K562 (cell line): ENCODE data around the gene ARHGAP22. TPM values are rescaled to one million over a fixed set of nuclear protein-coding genes. Genes with fewer than 3 reads are reported as not detected.

ENCODE experiments used
- ATAC-seq: fragments of 200-7000 bp; cut with Tn5 transposase; 3 replicates; pipeline ENCODE4 v1.9.1; 2020; ENCODE audit warnings: moderate library complexity
- BruUV-seq: library from RNA; stranded (reverse); fragments of 400-500 nt; replicated peaks from 2 replicates; lab custom pipeline; 2021; lab: Mats Ljungman, UMichigan
- CTCF ChIA-PET: fragments of 300-600 bp; formaldehyde crosslinking; extraction: SDS; loops from one replicate; lab custom pipeline; 2021; ENCODE audit warnings: low intra/inter-chr PET ratio; lab: Yijun Ruan, JAX
- POLR2A ChIA-PET: fragments of 300-600, 350-650 bp; sonication (Branson Sonifier 250); formaldehyde crosslinking; extraction: SDS; loops from one replicate; lab custom pipeline; 2021; ENCODE audit warnings: antibody characterized with exemption, inconsistent platforms; lab: Yijun Ruan, JAX
- DNase-seq, 4 experiments: peaks; one replicate each; pipeline versions ENCODE4 v3.0.0 to v3.0.0-alpha.2; 2011 to 2018; ENCODE audit warnings: low spot score in 3 of 4, mixed read lengths in 3 of 4; ENCODE audit errors: extremely low read depth in 1 of 4
- FAIRE-seq: peaks from 2 replicates; lab custom pipeline; 2011; peaks lifted over from hg19 to GRCh38; lab: Jason Lieb, UNC
- H2AFZ ChIP-seq: 2 replicates; pipeline ENCODE4 v1.6.0; 2011; ENCODE audit warnings: low read depth, low read length, control low read depth, inconsistent platforms
- H3K27ac ChIP-seq: fragments of 200-600 bp; 3 replicates; pipeline ENCODE4 v1.8.0; 2011; ENCODE audit warnings: low read depth, mild to moderate bottlenecking, control low read depth, inconsistent platforms, low read length, moderate library complexity, mixed read lengths; ENCODE audit errors: extremely low read depth
- H3K27me3 ChIP-seq, 2 experiments: fragments of 300-600 bp in 1 of 2; 2 replicates in 1 of 2; 3 replicates in 1 of 2; pipeline versions ENCODE4 v1.6.0 to v1.8.0; 2011; ENCODE audit warnings: inconsistent platforms in 2 of 2, low read length in 2 of 2, mild to moderate bottlenecking in 1 of 2, mixed read lengths in 1 of 2, moderate library complexity in 1 of 2; ENCODE audit not compliant: control insufficient read depth in 2 of 2, insufficient read depth in 2 of 2
- H3K36me3 ChIP-seq: fragments of 300-600 bp; 3 replicates; pipeline ENCODE4 v1.8.0; 2011; ENCODE audit warnings: mild to moderate bottlenecking, low read length, inconsistent platforms; ENCODE audit not compliant: control insufficient read depth, insufficient read depth
- H3K4me1 ChIP-seq, 2 experiments: fragments of 200-600 bp in 1 of 2; replicated peaks in 1 of 2; 2 replicates in 1 of 2; 3 replicates in 1 of 2; pipeline versions ENCODE4 v1.5.1 to v1.8.0; 2011; ENCODE audit warnings: inconsistent platforms in 2 of 2, low read length in 2 of 2, mild to moderate bottlenecking in 1 of 2, mixed read lengths in 1 of 2, moderate library complexity in 1 of 2; ENCODE audit not compliant: control insufficient read depth in 2 of 2, insufficient read depth in 2 of 2
- H3K4me2 ChIP-seq: 2 replicates; pipeline ENCODE4 v1.6.1; 2011; ENCODE audit warnings: low read length, control low read depth, inconsistent platforms, mixed read lengths; ENCODE audit not compliant: insufficient read depth
- H3K4me3 ChIP-seq: fragments of 200-600 bp; sonication (generic), shearing (Covaris generic); 2 replicates; pipeline ENCODE4 v1.5.1; 2016; ENCODE audit warnings: control low read depth, inconsistent platforms
- H3K79me2 ChIP-seq: fragments of 200-600 bp; 3 replicates; pipeline ENCODE4 v1.8.0; 2011; ENCODE audit warnings: low read length, inconsistent platforms; ENCODE audit not compliant: control insufficient read depth, insufficient read depth
- H3K9ac ChIP-seq, 2 experiments: 2 replicates each; pipeline versions ENCODE4 v1.6.0 to v1.6.1; 2011; ENCODE audit warnings: low read depth in 2 of 2, low read length in 2 of 2, control low read depth in 1 of 2, inconsistent platforms in 1 of 2, mild to moderate bottlenecking in 1 of 2, mixed read lengths in 1 of 2; ENCODE audit not compliant: insufficient read depth in 1 of 2
- H3K9me1 ChIP-seq: one replicate; pipeline ENCODE4 v1.6.0; 2011; ENCODE audit warnings: inconsistent platforms, mild to moderate bottlenecking, low read length, moderate library complexity; ENCODE audit not compliant: control insufficient read depth, insufficient read depth
- H3K9me3 ChIP-seq: replicated peaks from 2 replicates; pipeline ENCODE4 v1.5.1; 2011; ENCODE audit warnings: low read depth, low read length, inconsistent platforms; ENCODE audit not compliant: control insufficient read depth, insufficient read depth
- H4K20me1 ChIP-seq: replicated peaks from 2 replicates; pipeline ENCODE4 v1.6.1; 2011; ENCODE audit warnings: low read length, inconsistent platforms, mixed read lengths; ENCODE audit not compliant: control insufficient read depth, insufficient read depth
- ATF2 ChIP-seq: sonication (generic); formaldehyde crosslinking; IDR thresholded peaks from 2 replicates; pipeline ENCODE4 v1.8.1; 2022; ENCODE audit warnings: missing genetic modification reagents
- CREBBP ChIP-seq: IDR thresholded peaks from one replicate; pipeline ENCODE4 v1.6.1; 2012; ENCODE audit warnings: low read depth, mild to moderate bottlenecking, control low read depth, inconsistent platforms, low read length
- NR0B1 ChIP-seq: fragments of 450-650 bp; IDR thresholded peaks from one replicate; pipeline ENCODE4 v1.6.1; 2018; ENCODE audit warnings: mild to moderate bottlenecking, moderate library complexity; ENCODE audit not compliant: partially characterized antibody
- NR3C1 ChIP-seq: sonication (generic); formaldehyde crosslinking; IDR thresholded peaks from 2 replicates; pipeline ENCODE4 v1.8.1; 2022; ENCODE audit warnings: missing genetic modification reagents
- PBX2 ChIP-seq, 2 experiments: IDR thresholded peaks in 1 of 2; conservative IDR thresholded peaks in 1 of 2; 2 replicates each; pipeline ENCODE4 v1.6.1; 2016; ENCODE audit warnings: low read depth in 2 of 2, mild to moderate bottlenecking in 1 of 2, missing compliant biosample characterization in 1 of 2, missing genetic modification characterization in 1 of 2, moderate library complexity in 1 of 2
- PHB ChIP-seq: fragments of 250-450 bp; sonication (Bioruptor Pico); IDR thresholded peaks from 2 replicates; pipeline ENCODE4 v1.5.0; 2021
- ZNF592 ChIP-seq: fragments of 450-650 bp; IDR thresholded peaks from 2 replicates; pipeline ENCODE4 v1.6.1; 2017; ENCODE audit warnings: antibody characterized with exemption, mild to moderate bottlenecking
- ZNF740 ChIP-seq, 3 experiments: fragments of 200-800 bp in 1 of 3; sonication (Bioruptor generic) in 1 of 3; sonication (generic) in 1 of 3; formaldehyde crosslinking in 1 of 3; IDR thresholded peaks; 2 replicates each; pipeline versions ENCODE4 v1.6.1 to v1.8.0; 2016 to 2022; ENCODE audit warnings: mild to moderate bottlenecking in 2 of 3, missing compliant biosample characterization in 2 of 3, missing genetic modification characterization in 2 of 3, missing genetic modification reagents in 1 of 3
- WGBS: fragments of 100-300 bp; shearing (Covaris generic); methylation state at CpG from one replicate; pipeline ENCODE4 v1.1.6; 2016; ENCODE audit warnings: low coverage, mixed read lengths; ENCODE audit not compliant: insufficient coverage; ENCODE audit errors: missing lambda C conversion rate; 5-methylcytosine and 5-hydroxymethylcytosine counted together
- in situ Hi-C: fragments of 300-500 bp; cut with MboI; formaldehyde crosslinking; loops from 4 replicates; pipeline ENCODE4 v1.15.0; 2018; ENCODE audit warnings: inconsistent platforms, mixed read lengths
- intact Hi-C: fragments of 100-400 bp; cut with micrococcal nuclease; formaldehyde crosslinking; loops from 2 replicates; pipeline ENCODE4 v1.14.2; 2022
- polyA plus RNA-seq, 8 experiments: library from polyadenylated mRNA; depleted of rRNA in 4 of 8; stranded (reverse) in 5 of 8; unstranded in 3 of 8; fragments of >200 nt; fragmentation: Nextera tagmentation in 2 of 8; fragmentation: Illumina TruSeq in 1 of 8; extraction: Ambion mirVana in 2 of 8; extraction: Trizol in 1 of 8; gene quantifications; 2 replicates each; pipeline versions ENCODE4 v1.2.1 to v1.2.3, GENCODE V29; 2011 to 2014; ENCODE audit warnings: inconsistent platforms in 1 of 8, missing spikeins in 1 of 8
- total RNA-seq, 7 experiments: library from RNA; depleted of rRNA in 6 of 7; stranded (reverse); fragments of >200 nt in 6 of 7; fragmentation: Illumina TruSeq in 2 of 7; extraction: Trizol in 2 of 7; gene quantifications; 2 replicates each; pipeline versions ENCODE4 v1.2.1 to v1.2.3, GENCODE V29; 2011 to 2021; ENCODE audit warnings: low replicate concordance in 1 of 7

ARHGAP22 gene
- total and polyA plus RNA-seq, 9 of the 15 experiments (the other 6 are each of a cell fraction or from before 2014, with no cell fraction given), result 1.3 to 28.1 (median 12.7) TPM

- WGBS, result 10% methylated on average over 5 of the region's 5 CpGs
- ChIA-PET POLR2A (interaction anchor here (1.4 kb wide), 1 partner anchor 20 kb away, joined by 6 read pairs; no protein-coding TSS in a partner anchor), CTCF (no interaction called here)
- H3K36me3 ChIP-seq, result no peaks in the 10 kb centered on the region
- no peaks in the 10 kb centered on the region for H3K79me2 ChIP-seq
- H3K9me3 ChIP-seq, result no peaks in the 10 kb centered on the region
- H3K9me1 ChIP-seq, result no peaks in the 10 kb centered on the region
- BruUV-seq, result no TSS peak
- no peak overlapping the region for H3K27ac ChIP-seq
- no peak overlapping the region for H3K4me3 ChIP-seq
- H2AFZ ChIP-seq, result no peak overlapping the region
- no peaks in the 10 kb centered on the region for H4K20me1 ChIP-seq
- FAIRE-seq, result no peak
- intact Hi-C loops, result no loop called here
- peaks cover 15 to 21% of the 10 kb centered on the region in 2 experiments; a peak in 4 of 5 replicates for H3K27me3 ChIP-seq
- in situ Hi-C loops, result no loop called here
- H3K4me1 ChIP-seq, result no peaks in the 10 kb centered on the region
- ATAC-seq, result no peak
- DNase-seq, result no peak
- H3K9ac ChIP-seq, result no peak overlapping the region
- no peak overlapping the region for H3K4me2 ChIP-seq
- no peak for TF ChIP-seq ZNF740 (CRISPR knock-in tag; IDR thresholded peaks at IDR 0.05)
- TF ChIP-seq ZNF740 (tag; IDR thresholded peaks at IDR 0.05), result no peak
- no peak for TF ChIP-seq CREBBP
- no peak for TF ChIP-seq ATF2 (CRISPR knock-in tag)
- no peak for TF ChIP-seq PBX2 (CRISPR knock-in tag; IDR thresholded peaks at IDR 0.05; ENCODE audit: low read depth)
- TF ChIP-seq PBX2 (tag; conservative IDR thresholded peaks at IDR 0.05; ENCODE audit: low read depth), result no peak
- TF ChIP-seq PHB, result no peak
- no peak for TF ChIP-seq NR3C1 (CRISPR knock-in tag)
- TF ChIP-seq ZNF592, result no peak
- TF ChIP-seq NR0B1, result no peak
Observed at GRCh38 chr10:48574322-48574796, 30.5 kb downstream of the ARHGAP22 start.
